Activated CD8-positive, alpha-beta T cell treated with anti-CD3 and anti-CD28 coated beads for 36 hours (primary cell): Measurements from ENCODE around the gene GLOD5. TPM values are rescaled to one million over a fixed set of nuclear protein-coding genes. Genes with fewer than 3 reads are reported as not detected.

ENCODE experiments used
- ATAC-seq: fragments of 200-7000 bp; cut with Tn5 transposase; one replicate; pipeline ENCODE4 v1.10.0; 2021; ENCODE audit warnings: mild to moderate bottlenecking, moderate library complexity
- CTCF ChIA-PET: fragments of 350-600 bp; sonication (Branson Sonifier 250); formaldehyde crosslinking; loops from one replicate; lab custom pipeline; 2021; ENCODE audit warnings: antibody characterized with exemption; lab: Charles Lee
- POLR2A ChIA-PET: fragments of 350-600 bp; sonication (Branson Sonifier 250); formaldehyde crosslinking; loops from one replicate; lab custom pipeline; 2021; ENCODE audit warnings: antibody characterized with exemption; lab: Charles Lee
- DNase-seq: peaks from one replicate; pipeline ENCODE4 v3.0.0-alpha.2; 2020
- H3K27ac Mint-ChIP-seq: one replicate; pipeline ENCODE4 v1.8.0; 2021; ENCODE audit warnings: mild to moderate bottlenecking, mixed read lengths
- H3K27me3 Mint-ChIP-seq: one replicate; pipeline ENCODE4 v1.8.0; 2021; ENCODE audit warnings: mixed read lengths
- H3K36me3 Mint-ChIP-seq: one replicate; pipeline ENCODE4 v1.8.0; 2021; ENCODE audit warnings: low read depth, mixed read lengths
- H3K4me1 Mint-ChIP-seq: one replicate; pipeline ENCODE4 v1.8.0; 2021; ENCODE audit warnings: low read depth, mixed read lengths
- H3K4me3 Mint-ChIP-seq: one replicate; pipeline ENCODE4 v1.8.0; 2021; ENCODE audit warnings: mild to moderate bottlenecking, moderate library complexity, mixed read lengths
- H3K9me3 Mint-ChIP-seq: one replicate; pipeline ENCODE4 v1.8.0; 2021; ENCODE audit warnings: mixed read lengths
- CTCF ChIP-seq: fragments of 200-600 bp; IDR thresholded peaks from one replicate; pipeline ENCODE4 v1.8.0; 2022; ENCODE audit warnings: antibody characterized with exemption, mild to moderate bottlenecking
- intact Hi-C: fragments of 100-400 bp; cut with micrococcal nuclease; formaldehyde crosslinking; loops from one replicate; pipeline ENCODE4 v1.10.0; 2022
- total RNA-seq, 2 experiments: library from RNA; stranded (reverse); gene quantifications; one replicate each; pipeline ENCODE4 v1.2.3, GENCODE V29; 2021

Gene GLOD5
- total RNA-seq, 2 experiments from 2014 or later, result not detected

GRCh38 chrX:48751343-48751742 lies 10.2 kb upstream of the GLOD5 start:
- H3K9me3 Mint-ChIP-seq, result no peaks in the 10 kb centered on the region
- DNase-seq, result peak; percentile 7
- intact Hi-C loops, result no loop called here
- POLR2A ChIA-PET, result no interaction called here
- ATAC-seq, result peak; percentile 84
- H3K36me3 Mint-ChIP-seq, result no peaks in the 10 kb centered on the region
- H3K4me3 Mint-ChIP-seq, result no peak overlapping the region
- no peak overlapping the region for H3K27ac Mint-ChIP-seq
- peaks cover 4% of the 10 kb centered on the region for H3K4me1 Mint-ChIP-seq
- CTCF ChIA-PET, result no interaction called here
- TF ChIP-seq CTCF, result no peak
- no peaks in the 10 kb centered on the region for H3K27me3 Mint-ChIP-seq

- ATAC-seq, result no peak
- ChIA-PET CTCF (no interaction called here), POLR2A (no interaction called here)
- peaks cover 4% of the 10 kb centered on the region for H3K4me1 Mint-ChIP-seq
- intact Hi-C loops, result no loop called here
- no peak for DNase-seq
- no peak for TF ChIP-seq CTCF
- H3K9me3 Mint-ChIP-seq, result no peaks in the 10 kb centered on the region
- no peaks in the 10 kb centered on the region for H3K27me3 Mint-ChIP-seq
- H3K4me3 Mint-ChIP-seq, result no peak overlapping the region
- no peak overlapping the region for H3K27ac Mint-ChIP-seq
- no peaks in the 10 kb centered on the region for H3K36me3 Mint-ChIP-seq
Observed at GRCh38 chrX:48752498-48752897, 9.0 kb upstream of the GLOD5 start.

- no peak for DNase-seq
- no peak for TF ChIP-seq CTCF
- intact Hi-C loops, result no loop called here
- no peak for ATAC-seq
- no peaks in the 10 kb centered on the region for H3K9me3 Mint-ChIP-seq
- H3K27ac Mint-ChIP-seq, result no peak overlapping the region
- CTCF ChIA-PET, result no interaction called here
- POLR2A ChIA-PET, result no interaction called here
- no peak overlapping the region for H3K4me3 Mint-ChIP-seq
- peaks cover 4% of the 10 kb centered on the region for H3K4me1 Mint-ChIP-seq
- H3K36me3 Mint-ChIP-seq, result no peaks in the 10 kb centered on the region
- H3K27me3 Mint-ChIP-seq, result no peaks in the 10 kb centered on the region
Observed at GRCh38 chrX:48753708-48754228, 7.8 kb upstream of the GLOD5 start.

GRCh38 chrX:48754238-48754637 lies 7.3 kb upstream of the GLOD5 start:
- Mint-ChIP-seq H3K4me1 (peaks cover 4% of the 10 kb centered on the region), H3K9me3 (no peaks in the 10 kb centered on the region), H3K4me3 (no peak overlapping the region), H3K27me3 (no peaks in the 10 kb centered on the region), H3K27ac (no peak overlapping the region), H3K36me3 (no peaks in the 10 kb centered on the region)
- no peak for TF ChIP-seq CTCF
- intact Hi-C loops, result no loop called here
- ChIA-PET CTCF (no interaction called here), POLR2A (no interaction called here)
- DNase-seq (no peak), ATAC-seq (no peak)

- Mint-ChIP-seq H3K27ac (no peak overlapping the region), H3K36me3 (no peaks in the 10 kb centered on the region), H3K27me3 (no peaks in the 10 kb centered on the region), H3K4me1 (no peaks in the 10 kb centered on the region), H3K9me3 (no peaks in the 10 kb centered on the region), H3K4me3 (no peak overlapping the region)
- no peak for TF ChIP-seq CTCF
- ATAC-seq (no peak), DNase-seq (no peak)
- ChIA-PET CTCF (no interaction called here), POLR2A (no interaction called here)
- intact Hi-C loops, result no loop called here
Observed at GRCh38 chrX:48769230-48769629, 7.7 kb downstream of the GLOD5 start.
